H9 (cell line): ENCODE results near the gene COQ8B. TPM values are rescaled to one million over a fixed set of nuclear protein-coding genes. Genes with fewer than 3 reads are reported as not detected.

Experiments used
- DNase-seq: peaks from one replicate; pipeline ENCODE4 v3.0.0-alpha.2; 2017
- H2AFZ ChIP-seq: one replicate; pipeline ENCODE4 v1.6.1; 2013; ENCODE audit warnings: mild to moderate bottlenecking, low read length, control low read depth, moderate library complexity
- H2AK5ac ChIP-seq: 2 replicates; pipeline ENCODE4 v1.6.1; 2013; ENCODE audit warnings: low read length, control low read depth, mixed read lengths; ENCODE audit not compliant: insufficient read length
- H2BK120ac ChIP-seq: one replicate; pipeline ENCODE4 v1.6.1; 2013; ENCODE audit warnings: low read depth, mild to moderate bottlenecking, low read length, control low read depth, inconsistent platforms; ENCODE audit not compliant: poor library complexity, severe bottlenecking
- H2BK12ac ChIP-seq: 2 replicates; pipeline ENCODE4 v1.6.1; 2013; ENCODE audit warnings: low read length, control low read depth, mixed read lengths, low read depth; ENCODE audit not compliant: insufficient read length
- H2BK15ac ChIP-seq: 2 replicates; pipeline ENCODE4 v1.6.1; 2013; ENCODE audit warnings: low read depth, low read length, control low read depth
- H2BK20ac ChIP-seq: one replicate; pipeline ENCODE4 v1.6.1; 2013; ENCODE audit warnings: low read depth, mild to moderate bottlenecking, low read length, control low read depth, inconsistent platforms; ENCODE audit not compliant: poor library complexity, severe bottlenecking
- H2BK5ac ChIP-seq: 2 replicates; pipeline ENCODE4 v1.6.1; 2013; ENCODE audit warnings: low read length, control low read depth, mixed read lengths; ENCODE audit not compliant: insufficient read length
- H3K14ac ChIP-seq: 2 replicates; pipeline ENCODE4 v1.6.1; 2013; ENCODE audit warnings: low read length, control low read depth; ENCODE audit not compliant: insufficient read depth
- H3K18ac ChIP-seq: 2 replicates; pipeline ENCODE4 v1.6.1; 2013; ENCODE audit warnings: low read depth, mild to moderate bottlenecking, mixed read lengths, low read length, control low read depth; ENCODE audit not compliant: insufficient read length
- H3K23ac ChIP-seq: 2 replicates; pipeline ENCODE4 v1.6.1; 2013; ENCODE audit warnings: low read length, control low read depth, mixed read lengths, low read depth; ENCODE audit not compliant: insufficient read length
- H3K23me2 ChIP-seq: 2 replicates; pipeline ENCODE4 v1.6.1; 2013; ENCODE audit warnings: low read depth, mild to moderate bottlenecking, mixed read lengths, low read length, control low read depth; ENCODE audit not compliant: insufficient read length, poor library complexity, severe bottlenecking
- H3K27ac ChIP-seq: 2 replicates; pipeline ENCODE4 v1.5.1; 2013; ENCODE audit warnings: low read length, control low read depth, mixed read lengths, low read depth; ENCODE audit not compliant: insufficient read length
- H3K27me3 ChIP-seq: 2 replicates; pipeline ENCODE4 v1.6.1; 2013; ENCODE audit warnings: low read length, control low read depth, inconsistent platforms; ENCODE audit not compliant: insufficient read depth
- H3K4ac ChIP-seq: 2 replicates; pipeline ENCODE4 v1.6.1; 2013; ENCODE audit warnings: low read depth, mild to moderate bottlenecking, control low read depth, inconsistent platforms, low read length, moderate library complexity
- H3K4me1 ChIP-seq: 2 replicates; pipeline ENCODE4 v1.6.1; 2013; ENCODE audit warnings: low read length, control low read depth, inconsistent platforms; ENCODE audit not compliant: insufficient read depth
- H3K4me2 ChIP-seq: 2 replicates; pipeline ENCODE4 v1.6.1; 2013; ENCODE audit warnings: low read length, control low read depth, mixed read lengths; ENCODE audit not compliant: insufficient read length, insufficient read depth
- H3K56ac ChIP-seq: 2 replicates; pipeline ENCODE4 v1.6.1; 2013; ENCODE audit warnings: low read depth, mild to moderate bottlenecking, mixed read lengths, low read length, control low read depth; ENCODE audit not compliant: insufficient read length
- H3K79me1 ChIP-seq: 2 replicates; pipeline ENCODE4 v1.6.1; 2013; ENCODE audit warnings: low read depth, mild to moderate bottlenecking, moderate library complexity, low read length, control low read depth, inconsistent platforms; ENCODE audit not compliant: insufficient read depth, poor library complexity, severe bottlenecking
- H3K79me2 ChIP-seq: 2 replicates; pipeline ENCODE4 v1.6.1; 2013; ENCODE audit warnings: low read length, control low read depth, inconsistent platforms; ENCODE audit not compliant: insufficient read depth
- H3K9ac ChIP-seq: 2 replicates; pipeline ENCODE4 v1.6.1; 2013; ENCODE audit warnings: low read length, control low read depth, mixed read lengths; ENCODE audit not compliant: insufficient read length; ENCODE audit errors: extremely low read depth
- H3K9me3 ChIP-seq: one replicate; pipeline ENCODE4 v1.6.1; 2013; ENCODE audit warnings: low read depth, low read length, inconsistent platforms; ENCODE audit not compliant: control insufficient read depth
- H3T11ph ChIP-seq: one replicate; pipeline ENCODE4 v1.6.1; 2013; ENCODE audit warnings: mild to moderate bottlenecking, low read length, control low read depth, inconsistent platforms
- H4K20me1 ChIP-seq: one replicate; pipeline ENCODE4 v1.6.1; 2013; ENCODE audit not compliant: control insufficient read depth, insufficient read length, insufficient read depth
- H4K5ac ChIP-seq: 2 replicates; pipeline ENCODE4 v1.6.1; 2013; ENCODE audit warnings: low read depth, mild to moderate bottlenecking, mixed read lengths, low read length, control low read depth; ENCODE audit not compliant: insufficient read length
- H4K8ac ChIP-seq: replicated peaks from 2 replicates; pipeline ENCODE4 v1.6.1; 2013; ENCODE audit warnings: low read length, control low read depth, mixed read lengths, low read depth; ENCODE audit not compliant: insufficient read length
- H4K91ac ChIP-seq: 2 replicates; pipeline ENCODE4 v1.6.1; 2013; ENCODE audit warnings: low read depth, mild to moderate bottlenecking, moderate library complexity, mixed read lengths, low read length, control low read depth; ENCODE audit not compliant: insufficient read length
- H3K27ac Mint-ChIP-seq, 3 experiments: 2 replicates in 2 of 3; 3 replicates in 1 of 3; pipeline ENCODE4 v1.8.0; 2020 to 2021; ENCODE audit warnings: mixed read lengths in 3 of 3, mild to moderate bottlenecking in 1 of 3, moderate library complexity in 1 of 3
- H3K27me3 Mint-ChIP-seq: 2 replicates; pipeline ENCODE4 v1.8.0; 2021; ENCODE audit warnings: low read depth, mild to moderate bottlenecking, moderate library complexity, mixed read lengths
- H3K36me3 Mint-ChIP-seq, 3 experiments: 2 replicates in 2 of 3; 3 replicates in 1 of 3; pipeline ENCODE4 v1.8.0; 2020 to 2021; ENCODE audit warnings: low read depth in 3 of 3, mixed read lengths in 3 of 3; ENCODE audit not compliant: insufficient read depth in 1 of 3
- H3K4me1 Mint-ChIP-seq, 2 experiments: 2 replicates each; pipeline ENCODE4 v1.8.0; 2020; ENCODE audit warnings: mixed read lengths in 2 of 2
- H3K4me3 Mint-ChIP-seq, 2 experiments: 2 replicates in 1 of 2; 3 replicates in 1 of 2; pipeline ENCODE4 v1.8.0; 2020 to 2021; ENCODE audit warnings: mild to moderate bottlenecking in 2 of 2, mixed read lengths in 2 of 2, moderate library complexity in 1 of 2
- H3K9me3 Mint-ChIP-seq, 2 experiments: 2 replicates in 1 of 2; 3 replicates in 1 of 2; pipeline ENCODE4 v1.8.0; 2020; ENCODE audit warnings: mild to moderate bottlenecking in 2 of 2, mixed read lengths in 2 of 2, moderate library complexity in 1 of 2
- WGBS: extraction: QIAGEN DNeasy Blood & Tissue Kit; methylation state at CpG from one replicate; pipeline ENCODE4 v1.1.7; 2013; ENCODE audit warnings: missing lambda C conversion rate, low lambda C conversion rate, mixed read lengths; ENCODE audit not compliant: insufficient read length; ENCODE audit errors: extremely low coverage; 5-methylcytosine and 5-hydroxymethylcytosine counted together
- total RNA-seq: library from RNA; stranded (reverse); gene quantifications from 2 replicates; pipeline ENCODE4 v1.2.1, GENCODE V29; 2021
- TF ChIP-seq, protein P1 (sequence below): fragments of 200-600 bp; sonication (generic); conservative IDR thresholded peaks from 3 replicates; pipeline ENCODE4 v1.8.0; 2021; ENCODE audit warnings: antibody characterized with exemption, mild to moderate bottlenecking

Gene COQ8B
- total RNA-seq, 1 experiment from 2014 or later: 40.5 TPM

- peak overlapping the region in 2 of 3 experiments; percentile 85 to 88; a peak in 4 of 7 replicates for H3K27ac Mint-ChIP-seq
- Histone ChIP-seq H3K18ac (peak overlapping the region; percentile 67), H3K23me2 (peaks cover 32% of the 10 kb centered on the region), H3K4me2 (peak overlapping the region; percentile 90), H2AFZ (no peak overlapping the region), H3K4ac (no peak overlapping the region), H3K23ac (no peak overlapping the region), H3K9me3 (no peaks in the 10 kb centered on the region), H3K79me2 (no peaks in the 10 kb centered on the region; the same call in 1 of the 2 replicates), H3T11ph (no peak overlapping the region), H2BK20ac (no peak overlapping the region), H2BK12ac (peak overlapping the region; percentile 77), H3K27ac (no peak overlapping the region), H2AK5ac (no peak overlapping the region), H3K9ac (peak overlapping the region; percentile 85), H3K79me1 (no peaks in the 10 kb centered on the region), H4K20me1 (no peaks in the 10 kb centered on the region), H3K4me1 (no peaks in the 10 kb centered on the region; the same call in 1 of the 2 replicates), H3K56ac (no peak overlapping the region), H2BK5ac (no peak overlapping the region), H3K27me3 (no peaks in the 10 kb centered on the region), H2BK120ac (no peak overlapping the region), H3K14ac (peak overlapping the region; percentile 88), H4K5ac (no peak overlapping the region), H2BK15ac (no peak overlapping the region), H4K8ac (no peak overlapping the region), H4K91ac (no peak overlapping the region)
- H3K36me3 Mint-ChIP-seq: peaks cover 10 to 22% (median 20%) of the 10 kb centered on the region in 3 experiments
- TF ChIP-seq, protein P1, sequence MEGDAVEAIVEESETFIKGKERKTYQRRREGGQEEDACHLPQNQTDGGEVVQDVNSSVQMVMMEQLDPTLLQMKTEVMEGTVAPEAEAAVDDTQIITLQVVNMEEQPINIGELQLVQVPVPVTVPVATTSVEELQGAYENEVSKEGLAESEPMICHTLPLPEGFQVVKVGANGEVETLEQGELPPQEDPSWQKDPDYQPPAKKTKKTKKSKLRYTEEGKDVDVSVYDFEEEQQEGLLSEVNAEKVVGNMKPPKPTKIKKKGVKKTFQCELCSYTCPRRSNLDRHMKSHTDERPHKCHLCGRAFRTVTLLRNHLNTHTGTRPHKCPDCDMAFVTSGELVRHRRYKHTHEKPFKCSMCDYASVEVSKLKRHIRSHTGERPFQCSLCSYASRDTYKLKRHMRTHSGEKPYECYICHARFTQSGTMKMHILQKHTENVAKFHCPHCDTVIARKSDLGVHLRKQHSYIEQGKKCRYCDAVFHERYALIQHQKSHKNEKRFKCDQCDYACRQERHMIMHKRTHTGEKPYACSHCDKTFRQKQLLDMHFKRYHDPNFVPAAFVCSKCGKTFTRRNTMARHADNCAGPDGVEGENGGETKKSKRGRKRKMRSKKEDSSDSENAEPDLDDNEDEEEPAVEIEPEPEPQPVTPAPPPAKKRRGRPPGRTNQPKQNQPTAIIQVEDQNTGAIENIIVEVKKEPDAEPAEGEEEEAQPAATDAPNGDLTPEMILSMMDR: no peak
- no peaks in the 10 kb centered on the region; a peak in 1 of 5 replicates for H3K9me3 Mint-ChIP-seq
- no CpG with 5 or more reads among the region's 20 CpGs for WGBS
- H3K27me3 Mint-ChIP-seq: no peaks in the 10 kb centered on the region
- peak overlapping the region; percentile 93 to 94 for H3K4me3 Mint-ChIP-seq
- no peak for DNase-seq
- peaks cover 27 to 44% of the 10 kb centered on the region in 2 experiments for H3K4me1 Mint-ChIP-seq
Measured at GRCh38 chr19:40717325-40717879, 716 bp upstream of the COQ8B start.
